ENCODE measurements around the gene OR7A17.

Gene OR7A17

DNA sequence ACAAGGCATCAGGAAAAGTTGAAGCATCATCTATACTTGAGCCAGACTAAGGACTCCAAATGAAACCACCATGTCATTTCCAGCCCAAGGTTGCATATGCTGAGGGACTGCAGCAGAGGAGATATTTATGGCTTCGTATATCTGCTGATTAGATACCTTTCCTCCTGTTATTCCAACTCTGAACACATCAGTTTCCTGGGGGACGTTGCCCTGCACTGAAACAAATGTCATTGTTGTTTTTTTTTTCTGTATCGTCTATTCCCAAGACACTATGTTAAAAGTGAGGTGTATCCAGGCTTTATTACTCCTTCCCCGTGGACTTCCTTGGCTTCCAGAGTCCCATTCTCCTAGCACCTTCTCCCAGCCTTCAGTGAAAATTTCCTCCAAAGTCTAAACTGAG lies at the start of gene OR7A17:
OR7A17 (minus strand) TSS at position 101 of the 400 bp plus-strand sequence. CDS start 4,777 bp downstream, outside the sequence.
- no peak for DNase-seq (ENCODE audit: low read depth in 2 of 2)

DNA sequence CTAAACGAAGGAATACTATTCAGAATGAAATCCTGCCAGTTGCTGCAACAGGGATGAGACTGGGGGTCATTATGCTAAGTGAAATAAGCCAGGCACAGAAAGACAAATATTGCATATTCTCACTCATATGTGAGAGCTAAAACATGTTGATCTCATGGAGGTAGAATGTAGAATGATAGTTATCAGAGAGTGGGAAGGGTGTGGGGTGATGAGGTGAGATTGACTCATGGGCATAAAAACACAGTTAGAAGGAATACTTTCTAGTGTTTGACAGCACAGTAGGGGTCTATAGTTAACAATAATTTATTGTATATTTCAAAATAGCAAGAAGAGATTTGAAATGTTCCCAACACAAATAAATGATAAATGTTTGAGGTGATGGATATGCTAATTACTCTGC lies 47.6 kb upstream of the OR7A17 start:
- no peak for DNase-seq (ENCODE audit: low read depth in 2 of 2)

DNA sequence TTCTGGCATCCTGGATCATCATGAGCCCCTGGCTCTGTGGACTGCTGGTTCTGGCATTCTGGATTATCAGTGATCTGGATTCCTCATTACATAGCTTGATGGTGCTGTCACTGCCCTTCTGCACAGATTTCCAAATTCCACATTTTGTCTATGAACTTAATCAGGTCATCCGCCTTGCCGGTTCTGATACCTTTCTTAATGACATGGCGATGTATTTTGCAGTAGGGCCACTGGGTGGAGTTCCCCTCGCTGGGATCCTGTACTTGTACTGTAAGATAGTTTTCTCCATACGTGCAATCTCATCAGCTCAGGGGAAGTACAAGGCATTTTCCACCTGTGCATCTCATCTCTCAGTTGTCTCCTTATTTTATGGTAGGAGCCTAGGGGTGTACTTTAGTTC lies 30.9 kb upstream of the OR7A17 start:
- no peak for DNase-seq (ENCODE audit: low read depth in 2 of 2)

DNA sequence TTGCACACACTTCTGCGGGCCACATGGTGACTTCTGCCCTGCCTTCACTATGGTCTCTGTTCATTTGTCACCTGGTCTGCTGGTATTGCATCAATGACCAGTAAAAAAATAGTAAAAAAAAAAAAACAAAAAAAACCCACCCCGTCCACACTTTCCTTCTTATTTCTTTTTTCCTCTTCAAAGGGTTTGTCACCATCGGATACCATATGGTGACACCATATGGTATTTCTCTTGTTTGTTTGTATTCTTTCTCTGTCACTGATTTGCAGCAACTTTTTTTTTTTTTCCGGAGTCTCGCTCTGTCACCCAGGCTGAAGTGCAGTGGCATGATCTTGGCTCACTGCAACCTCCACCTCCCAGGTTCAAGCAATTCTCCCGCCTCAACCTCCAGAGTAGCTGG lies 29.2 kb upstream of the OR7A17 start:
- no peak for DNase-seq (ENCODE audit: low read depth in 2 of 2)

DNA sequence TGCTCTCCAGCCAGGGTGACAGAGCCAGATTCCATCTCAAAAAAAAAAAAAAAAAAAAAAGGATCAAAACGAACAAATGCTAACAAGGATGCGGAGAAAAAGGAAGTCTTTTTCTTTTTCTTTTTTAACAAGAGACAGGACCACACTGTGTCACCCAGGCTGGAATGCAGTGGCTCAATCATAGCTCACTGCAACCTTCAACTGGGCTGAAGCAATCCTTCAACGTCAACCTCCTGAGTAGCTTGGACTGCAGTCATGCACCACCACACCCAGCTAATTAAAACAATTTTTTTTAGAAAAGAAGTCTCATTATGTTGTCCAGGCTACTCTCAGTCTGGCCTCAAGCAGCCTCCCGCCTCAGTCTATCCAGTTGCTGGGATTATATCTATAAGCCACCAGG lies 20.8 kb upstream of the OR7A17 start:
- DNase-seq (ENCODE audit: low read depth in 2 of 2), result no peak

DNA sequence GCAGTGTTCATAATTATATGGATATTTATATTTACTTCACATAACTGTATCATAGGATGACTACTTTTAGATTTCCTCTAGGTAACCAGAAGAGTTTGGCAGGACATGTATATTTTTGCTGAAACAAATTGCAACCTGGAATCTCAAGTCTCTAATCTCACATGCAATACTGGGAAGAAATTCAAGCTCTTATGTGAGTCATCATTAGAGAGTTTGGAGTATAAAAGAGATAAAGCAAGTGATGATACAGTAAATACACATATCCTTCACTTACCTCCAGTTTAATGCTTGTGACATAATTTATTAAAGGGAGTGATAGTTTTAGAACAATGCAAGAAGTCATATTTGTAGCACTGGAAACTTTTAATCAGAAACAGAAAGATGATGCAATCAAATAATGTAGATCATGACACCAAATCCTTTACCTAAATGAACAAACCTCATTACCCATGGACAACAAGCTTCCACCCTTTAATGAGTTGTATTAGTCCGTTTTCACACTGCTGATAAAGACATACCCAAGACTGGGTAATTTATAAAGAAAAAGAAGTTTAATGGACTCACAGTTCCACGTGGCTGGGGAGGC lies 15.8 kb upstream of the OR7A17 start:
- DNase-seq (ENCODE audit: low read depth in 2 of 2), result no peak

DNA sequence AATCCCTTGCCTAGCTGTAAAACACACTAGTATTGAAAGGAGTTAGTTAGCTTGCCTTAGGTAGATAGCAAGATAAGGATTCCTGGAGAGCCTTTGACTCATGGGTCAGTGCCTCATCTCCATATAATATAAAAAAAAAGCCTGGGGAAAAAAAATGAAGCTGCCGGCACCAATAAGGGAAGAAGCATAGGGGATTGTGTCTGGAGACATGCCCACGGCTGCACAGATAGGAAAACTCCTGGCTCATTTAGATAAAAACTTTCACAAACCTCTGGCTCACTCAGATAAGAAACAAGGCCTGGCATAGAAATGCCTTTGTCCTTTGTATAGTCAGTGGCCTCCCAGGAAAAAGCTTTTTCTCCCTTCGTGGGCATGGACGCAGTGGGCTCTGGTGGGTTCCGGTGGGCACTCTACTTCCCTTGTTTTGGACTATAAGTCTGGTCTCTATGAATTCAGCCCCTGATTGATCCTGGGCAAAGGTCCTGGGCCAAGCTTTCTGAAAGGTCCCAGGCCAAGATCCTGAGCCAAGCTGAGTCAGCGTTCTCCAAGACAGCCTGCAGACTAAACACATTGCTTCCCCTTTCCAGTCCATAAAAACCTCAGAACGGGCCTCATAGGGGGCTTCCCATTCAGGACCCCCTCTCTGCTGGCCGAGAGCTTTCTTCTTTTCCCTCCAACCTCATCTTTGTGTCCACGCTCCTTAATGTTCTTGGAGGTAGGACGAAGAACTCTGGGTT lies 4.9 kb upstream of the OR7A17 start:
- no peak for DNase-seq (ENCODE audit: low read depth in 2 of 2)

DNA sequence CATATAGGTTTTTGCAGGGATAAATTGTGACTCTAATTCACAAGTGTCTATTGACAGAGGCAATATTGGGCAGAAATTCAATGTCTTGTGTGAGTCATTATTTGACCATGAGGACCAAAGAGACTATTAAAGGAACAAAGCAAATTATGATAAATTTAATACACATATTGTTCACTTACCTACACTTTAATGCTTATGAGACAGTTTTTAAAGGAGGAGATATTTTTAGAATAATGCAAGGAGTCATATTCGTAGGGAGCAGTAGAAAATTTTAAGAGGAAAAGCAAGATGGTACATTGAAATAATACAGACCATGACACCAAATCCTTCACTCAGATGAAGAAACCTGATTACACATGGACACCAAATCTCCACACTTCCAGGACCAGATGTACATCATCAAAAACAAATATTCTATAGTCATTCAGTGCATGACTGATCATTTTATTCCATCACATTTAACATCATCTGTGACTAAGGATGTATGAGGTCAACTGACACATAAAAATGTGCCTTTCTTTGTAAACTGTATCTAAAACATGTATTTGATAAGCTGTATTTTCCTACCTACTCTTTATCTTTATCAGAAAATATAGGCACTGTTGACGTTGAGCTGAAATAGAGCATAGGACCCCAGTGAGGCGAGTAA lies 4.2 kb upstream of the OR7A17 start:
- DNase-seq (ENCODE audit: low read depth in 2 of 2), result no peak

DNA sequence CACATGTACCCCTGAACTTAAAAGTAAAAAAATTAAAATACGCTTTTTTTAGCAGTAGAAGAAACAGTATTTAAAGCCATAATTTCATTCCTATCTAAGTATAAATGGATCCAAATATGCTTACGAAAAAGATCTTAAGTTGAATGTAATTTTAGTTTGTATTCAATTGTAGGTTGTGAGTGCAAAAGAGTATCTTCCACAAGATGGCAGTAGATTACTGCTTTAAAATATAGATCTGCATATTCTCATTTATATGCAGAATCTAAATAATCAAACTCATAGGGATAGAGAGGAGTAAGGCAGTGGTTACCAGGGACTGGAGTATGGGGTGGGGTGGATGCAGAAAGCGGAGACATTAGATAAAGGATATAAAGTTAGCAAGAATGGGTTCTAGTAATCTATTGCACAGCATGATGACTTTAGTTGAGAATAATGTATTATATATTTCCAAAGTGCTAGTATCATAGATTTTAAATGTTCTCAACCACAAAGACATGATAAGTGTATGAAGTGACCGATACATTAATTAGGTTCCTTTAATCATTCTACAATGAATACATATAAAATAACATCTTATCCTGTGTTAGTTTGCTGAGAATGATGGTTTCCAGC lies 14.2 kb downstream of the OR7A17 start:
- DNase-seq (ENCODE audit: low read depth in 2 of 2), result no peak

DNA sequence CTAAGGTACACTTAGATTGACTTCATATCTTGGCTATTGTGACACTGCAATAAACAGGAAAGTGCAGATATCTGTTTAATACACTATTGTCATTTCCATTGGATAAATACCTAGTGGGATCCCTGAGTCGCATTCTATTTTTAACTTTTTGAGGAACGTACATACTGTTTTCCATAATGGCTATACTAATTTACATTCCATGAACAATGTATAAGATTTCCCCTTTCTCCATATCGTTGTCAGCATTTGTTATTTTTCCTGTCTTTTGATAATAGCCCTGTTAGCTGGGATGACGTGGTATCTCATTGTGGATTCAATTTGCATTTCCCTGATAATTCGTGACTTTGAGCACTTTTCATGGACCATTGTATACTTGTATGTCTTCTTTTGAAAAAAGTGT lies 17.4 kb downstream of the OR7A17 start:
- no peak for DNase-seq (ENCODE audit: low read depth in 2 of 2)

DNA sequence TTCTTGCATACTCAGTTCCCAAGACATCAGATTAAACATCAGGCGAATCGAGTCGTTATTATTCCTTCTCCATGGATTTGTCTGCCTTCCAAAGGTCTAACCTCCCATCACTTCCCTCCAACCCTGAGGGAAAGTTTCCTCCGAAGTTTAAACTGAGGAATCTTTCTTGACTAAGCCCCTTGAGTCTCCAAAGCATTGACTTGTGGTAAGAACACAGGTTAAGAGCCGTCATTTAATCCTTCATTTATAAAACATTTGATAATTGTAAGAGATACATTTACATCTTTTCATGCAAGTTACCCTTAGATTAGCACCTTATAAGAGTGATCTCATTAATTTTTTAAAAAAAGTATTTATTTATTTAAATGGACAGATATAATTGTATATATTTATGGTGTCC lies 37.1 kb downstream of the OR7A17 start, which contains the start of gene OR7A10:
OR7A10 (minus strand) TSS at position 101 of the 400 bp plus-strand sequence. CDS start 7,045 bp downstream, outside the sequence.
- DNase-seq (ENCODE audit: low read depth in 2 of 2), result no peak

DNA sequence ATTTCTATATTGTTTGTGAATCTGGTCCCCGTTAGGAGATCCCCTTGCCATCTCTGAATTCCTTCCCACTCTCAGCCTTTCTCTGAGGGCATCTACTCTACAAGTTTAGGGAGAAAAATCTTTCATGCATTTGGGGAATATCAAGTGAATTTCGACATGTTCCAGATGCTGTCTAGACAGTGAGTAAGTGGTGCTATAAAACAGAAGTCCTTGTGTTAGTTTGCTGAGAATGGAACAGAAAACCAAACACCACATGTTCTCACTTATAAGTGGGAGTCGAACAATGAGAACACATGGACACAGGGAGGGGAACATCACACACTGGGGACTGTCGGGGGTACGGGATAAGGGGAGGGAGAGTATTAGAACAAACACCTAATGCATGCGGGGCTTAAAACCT lies 42.4 kb downstream of the OR7A17 start:
- DNase-seq (ENCODE audit: low read depth in 2 of 2), result no peak

DNA sequence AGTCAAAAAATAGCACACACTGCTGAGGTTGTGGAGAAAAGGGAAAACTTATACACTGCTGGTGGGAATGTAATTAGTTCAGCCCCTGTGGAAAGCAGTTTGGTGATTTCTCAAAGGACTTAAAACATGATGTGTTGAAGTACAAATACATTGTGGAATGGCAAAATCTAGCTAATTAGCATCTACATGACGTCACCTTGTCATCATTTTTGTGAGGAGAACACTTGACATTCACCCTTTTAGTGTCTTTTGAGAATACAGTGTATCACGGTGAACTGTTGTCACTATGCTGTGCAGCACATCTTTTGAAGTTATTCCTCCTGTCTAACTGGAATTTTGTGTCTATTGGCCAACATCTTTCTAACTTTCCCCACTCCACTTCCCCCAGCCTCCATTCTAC lies 42.8 kb downstream of the OR7A17 start:
- no peak for DNase-seq (ENCODE audit: low read depth in 2 of 2)

DNA sequence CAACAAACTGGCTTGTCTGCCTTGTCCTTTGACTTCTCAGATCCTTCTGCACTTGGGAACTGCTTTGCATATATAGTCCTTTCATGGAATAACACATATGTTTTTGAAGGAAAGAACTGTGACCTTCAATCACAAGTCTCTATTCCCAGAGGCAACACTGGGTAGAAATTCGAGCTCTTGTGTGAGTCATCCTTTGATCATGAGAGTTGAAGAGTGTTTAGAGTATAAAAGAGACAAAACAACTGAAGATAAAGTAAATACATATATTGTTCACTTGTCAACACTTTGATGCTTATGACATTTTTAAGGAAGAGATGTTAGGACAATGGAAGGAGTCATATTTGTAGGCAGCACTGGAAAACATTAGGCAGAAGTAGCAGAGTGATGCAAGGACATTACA lies 45.7 kb downstream of the OR7A17 start:
- DNase-seq (ENCODE audit: low read depth in 2 of 2), result no peak

DNA sequence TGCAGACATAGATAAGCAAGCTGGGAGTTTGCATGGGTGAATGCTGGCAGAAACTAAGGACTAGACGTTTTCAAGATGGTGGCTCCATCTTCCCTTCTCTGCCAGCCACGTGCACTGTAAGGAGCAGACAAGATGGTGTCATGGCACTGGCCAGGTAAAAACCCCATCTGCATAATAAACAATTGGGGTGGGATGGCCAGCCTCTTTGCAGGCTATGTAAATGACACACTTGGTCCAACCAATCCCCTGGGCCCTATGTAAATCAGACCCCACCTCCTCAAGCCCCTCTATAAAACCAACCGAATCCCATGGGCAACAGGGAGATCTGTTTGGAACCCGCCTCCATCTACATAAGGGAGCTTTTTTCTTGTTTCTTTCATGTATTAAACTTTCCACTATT lies 48.5 kb downstream of the OR7A17 start:
- DNase-seq (ENCODE audit: low read depth in 2 of 2), result no peak

DNA sequence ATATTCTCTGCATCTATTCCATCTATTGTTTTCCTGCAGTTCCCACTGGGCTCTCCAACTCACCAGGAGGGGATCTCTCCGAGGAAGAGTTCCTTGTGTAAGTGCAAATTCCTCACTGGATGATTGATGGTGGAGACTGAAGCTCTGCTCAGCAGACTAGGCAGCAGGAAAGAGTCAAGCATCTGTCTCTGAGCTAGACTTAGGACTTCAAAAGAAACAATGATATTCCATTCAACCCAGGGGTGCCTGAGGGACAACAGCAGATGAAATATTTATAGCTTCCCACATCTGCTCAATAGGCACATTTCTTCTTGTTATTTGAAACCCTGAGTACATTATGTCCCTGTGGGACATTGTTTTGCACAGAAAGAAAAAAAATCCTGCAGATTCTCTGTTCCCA lies 50.9 kb downstream of the OR7A17 start, which contains the start of the genes OR7A5 and OR7C1:
OR7A5 (minus strand) TSS at position 175 of the 400 bp plus-strand sequence. CDS start 6,944 bp downstream, outside the sequence.
OR7C1 (minus strand) TSS at position 175 of the 400 bp plus-strand sequence. CDS start 35,049 bp downstream, outside the sequence.
- DNase-seq (ENCODE audit: low read depth in 2 of 2), result no peak

DNA sequence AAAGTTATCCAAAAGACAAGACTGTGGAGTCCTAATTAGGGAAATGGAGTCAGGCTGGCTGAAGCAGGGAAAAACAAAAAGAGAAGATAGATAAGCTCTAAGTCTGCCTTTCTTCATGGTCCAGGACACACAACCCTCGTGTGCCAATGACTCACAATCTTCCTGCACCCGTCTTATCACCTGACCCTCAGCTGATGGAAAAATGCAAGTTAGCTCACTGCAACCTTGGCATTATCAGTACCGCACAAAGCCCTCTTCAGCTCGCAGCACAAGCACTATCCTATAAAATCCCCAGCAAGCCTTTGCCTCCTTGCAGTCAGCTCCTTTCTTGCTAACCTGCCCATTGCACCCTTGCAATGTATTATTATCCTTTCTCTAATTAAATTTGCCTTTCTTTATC lies 55.2 kb downstream of the OR7A17 start:
- no peak for DNase-seq (ENCODE audit: low read depth in 2 of 2)

Measured in fibroblast of skin of left quadriceps (primary cell).